GM18498 (cell line): Measurements from ENCODE around the gene NRG3.

ENCODE experiments used
- ATAC-seq: cut with Tn5 transposase; IDR thresholded peaks from one replicate; pipeline ENCODE4 v1.9.1; 2021; ENCODE audit warnings: mild to moderate bottlenecking, moderate library complexity; ENCODE audit not compliant: unreplicated experiment

Gene NRG3

GRCh38 chr10:82358486-82359099 lies 483.6 kb downstream of the NRG3 start:
- no peak for ATAC-seq

- no peak for ATAC-seq
Observed at GRCh38 chr10:82361256-82361655, 486.3 kb downstream of the NRG3 start.

GRCh38 chr10:82377608-82378007 lies 502.6 kb downstream of the NRG3 start:
- no peak for ATAC-seq

GRCh38 chr10:82378146-82378545 lies 503.2 kb downstream of the NRG3 start:
- no peak for ATAC-seq

GRCh38 chr10:82383350-82383749 lies 508.4 kb downstream of the NRG3 start:
- ATAC-seq: no peak

GRCh38 chr10:82390866-82391658 lies 516.1 kb downstream of the NRG3 start:
- ATAC-seq: no peak

- ATAC-seq: no peak
Observed at GRCh38 chr10:82391971-82392370, 517.0 kb downstream of the NRG3 start.

- ATAC-seq: no peak
Observed at GRCh38 chr10:82392533-82392932, 517.5 kb downstream of the NRG3 start.

GRCh38 chr10:82394122-82394521 lies 519.1 kb downstream of the NRG3 start:
- no peak for ATAC-seq

- ATAC-seq: no peak
Observed at GRCh38 chr10:82394987-82395386, 520.0 kb downstream of the NRG3 start.

- ATAC-seq: no peak
Observed at GRCh38 chr10:82396886-82397285, 521.9 kb downstream of the NRG3 start.

- no peak for ATAC-seq
Observed at GRCh38 chr10:82397854-82398253, 522.9 kb downstream of the NRG3 start.

GRCh38 chr10:82399850-82400249 lies 524.9 kb downstream of the NRG3 start:
- ATAC-seq: no peak

GRCh38 chr10:82400841-82401240 lies 525.8 kb downstream of the NRG3 start:
- ATAC-seq: no peak

GRCh38 chr10:82402906-82403401 lies 528.0 kb downstream of the NRG3 start:
- no peak for ATAC-seq

- no peak for ATAC-seq
Observed at GRCh38 chr10:82409671-82410070, 534.7 kb downstream of the NRG3 start.

- ATAC-seq: no peak
Observed at GRCh38 chr10:82411416-82411815, 536.4 kb downstream of the NRG3 start.

GRCh38 chr10:82420001-82420400 lies 545.0 kb downstream of the NRG3 start:
- ATAC-seq: no peak

GRCh38 chr10:82429302-82429701 lies 554.3 kb downstream of the NRG3 start:
- ATAC-seq: no peak

GRCh38 chr10:82438277-82438676 lies 563.3 kb downstream of the NRG3 start:
- no peak for ATAC-seq

- no peak for ATAC-seq
Observed at GRCh38 chr10:82440775-82441174, 565.8 kb downstream of the NRG3 start.

GRCh38 chr10:82452046-82452445 lies 577.1 kb downstream of the NRG3 start:
- no peak for ATAC-seq
